Activated B cell treated with CpG ODN at 0.5 μM for 24 hours (primary cell): ENCODE results near the gene MPV17L2. TPM values are rescaled to one million over a fixed set of nuclear protein-coding genes. Genes with fewer than 3 reads are reported as not detected.

Source experiments
- ATAC-seq: fragments of 200-7000 bp; cut with Tn5 transposase; one replicate; pipeline ENCODE4 v1.10.0; 2021; ENCODE audit warnings: low read depth, mild to moderate bottlenecking, moderate library complexity
- CTCF ChIA-PET: fragments of 350-600 bp; sonication (Branson Sonifier 250); formaldehyde crosslinking; loops from one replicate; lab custom pipeline; 2021; ENCODE audit warnings: antibody characterized with exemption; lab: Charles Lee
- POLR2A ChIA-PET: fragments of 350-600 bp; sonication (Branson Sonifier 250); formaldehyde crosslinking; loops from one replicate; lab custom pipeline; 2021; ENCODE audit warnings: antibody characterized with exemption; lab: Charles Lee
- DNase-seq: peaks from one replicate; pipeline ENCODE4 v3.0.0; 2022
- H3K27ac Mint-ChIP-seq: one replicate; pipeline ENCODE4 v1.8.0; 2020; ENCODE audit warnings: mixed read lengths
- H3K27me3 Mint-ChIP-seq: one replicate; pipeline ENCODE4 v1.8.0; 2021; ENCODE audit warnings: mixed read lengths
- H3K36me3 Mint-ChIP-seq: one replicate; pipeline ENCODE4 v1.8.0; 2021; ENCODE audit warnings: low read depth, mixed read lengths
- H3K4me1 Mint-ChIP-seq: one replicate; pipeline ENCODE4 v1.8.0; 2021; ENCODE audit warnings: mixed read lengths
- H3K4me3 Mint-ChIP-seq: one replicate; pipeline ENCODE4 v1.8.0; 2020; ENCODE audit warnings: mild to moderate bottlenecking, mixed read lengths
- H3K9me3 Mint-ChIP-seq: one replicate; pipeline ENCODE4 v1.8.0; 2020; ENCODE audit warnings: mixed read lengths
- intact Hi-C: fragments of 100-400 bp; cut with micrococcal nuclease; formaldehyde crosslinking; loops from one replicate; pipeline ENCODE4 v1.15.1; 2024
- total RNA-seq: library from RNA; stranded (reverse); gene quantifications from 2 replicates; pipeline ENCODE4 v1.2.3, GENCODE V29; 2022
- TF ChIP-seq, protein P1 (sequence below): fragments of 200-600 bp; IDR thresholded peaks from one replicate; pipeline ENCODE4 v1.8.0; 2022; ENCODE audit warnings: antibody characterized with exemption, mild to moderate bottlenecking

Gene MPV17L2
- total RNA-seq, 1 donor from 2014 or later: 17.9 TPM

DNA sequence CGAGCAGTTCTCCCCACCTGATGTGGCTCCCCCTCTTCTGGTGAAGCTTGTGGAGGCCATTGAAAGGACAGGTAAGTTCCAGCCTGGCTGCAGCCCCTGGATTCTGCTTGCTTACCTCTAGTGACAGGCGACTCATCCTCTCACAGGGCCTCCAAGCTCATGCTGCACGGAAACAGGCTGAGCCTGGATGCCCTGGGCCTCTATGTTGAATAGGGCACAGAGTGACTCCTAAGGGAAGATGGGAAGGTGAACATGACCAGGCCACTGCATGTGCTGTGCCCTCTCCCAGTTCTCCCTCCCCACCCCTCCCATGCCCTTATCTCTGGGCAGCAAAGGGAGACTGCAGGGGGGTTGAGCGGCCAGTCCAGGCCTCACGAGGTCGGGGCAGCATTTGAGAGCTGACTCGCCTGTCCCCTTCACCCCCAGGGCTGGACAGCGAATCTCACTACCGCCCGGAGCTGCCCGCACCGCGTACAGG lies 32.5 kb upstream of the MPV17L2 start:
- Mint-ChIP-seq H3K4me1 (peaks cover 16% of the 10 kb centered on the region), H3K36me3 (peaks cover 17% of the 10 kb centered on the region), H3K27me3 (no peaks in the 10 kb centered on the region), H3K27ac (peak overlapping the region; percentile 66), H3K4me3 (peak overlapping the region; percentile 24), H3K9me3 (no peaks in the 10 kb centered on the region)
- intact Hi-C loops: no loop called here
- TF ChIP-seq, protein P1, sequence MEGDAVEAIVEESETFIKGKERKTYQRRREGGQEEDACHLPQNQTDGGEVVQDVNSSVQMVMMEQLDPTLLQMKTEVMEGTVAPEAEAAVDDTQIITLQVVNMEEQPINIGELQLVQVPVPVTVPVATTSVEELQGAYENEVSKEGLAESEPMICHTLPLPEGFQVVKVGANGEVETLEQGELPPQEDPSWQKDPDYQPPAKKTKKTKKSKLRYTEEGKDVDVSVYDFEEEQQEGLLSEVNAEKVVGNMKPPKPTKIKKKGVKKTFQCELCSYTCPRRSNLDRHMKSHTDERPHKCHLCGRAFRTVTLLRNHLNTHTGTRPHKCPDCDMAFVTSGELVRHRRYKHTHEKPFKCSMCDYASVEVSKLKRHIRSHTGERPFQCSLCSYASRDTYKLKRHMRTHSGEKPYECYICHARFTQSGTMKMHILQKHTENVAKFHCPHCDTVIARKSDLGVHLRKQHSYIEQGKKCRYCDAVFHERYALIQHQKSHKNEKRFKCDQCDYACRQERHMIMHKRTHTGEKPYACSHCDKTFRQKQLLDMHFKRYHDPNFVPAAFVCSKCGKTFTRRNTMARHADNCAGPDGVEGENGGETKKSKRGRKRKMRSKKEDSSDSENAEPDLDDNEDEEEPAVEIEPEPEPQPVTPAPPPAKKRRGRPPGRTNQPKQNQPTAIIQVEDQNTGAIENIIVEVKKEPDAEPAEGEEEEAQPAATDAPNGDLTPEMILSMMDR: no peak
- CTCF ChIA-PET: interaction anchor here (1.2 to 2.1 kb wide), 3 partner anchors 31 to 92 kb away, joined by 3 to 15 read pairs (median 5); no protein-coding TSS in a partner anchor
- POLR2A ChIA-PET: interaction anchor here (0.6 to 3.4 kb wide), 10 partner anchors 10 to 222 kb away, joined by 3 to 14 read pairs (median 6); partner anchors contain the start of gene MPV17L2
- ATAC-seq: no peak
- no peak for DNase-seq

DNA sequence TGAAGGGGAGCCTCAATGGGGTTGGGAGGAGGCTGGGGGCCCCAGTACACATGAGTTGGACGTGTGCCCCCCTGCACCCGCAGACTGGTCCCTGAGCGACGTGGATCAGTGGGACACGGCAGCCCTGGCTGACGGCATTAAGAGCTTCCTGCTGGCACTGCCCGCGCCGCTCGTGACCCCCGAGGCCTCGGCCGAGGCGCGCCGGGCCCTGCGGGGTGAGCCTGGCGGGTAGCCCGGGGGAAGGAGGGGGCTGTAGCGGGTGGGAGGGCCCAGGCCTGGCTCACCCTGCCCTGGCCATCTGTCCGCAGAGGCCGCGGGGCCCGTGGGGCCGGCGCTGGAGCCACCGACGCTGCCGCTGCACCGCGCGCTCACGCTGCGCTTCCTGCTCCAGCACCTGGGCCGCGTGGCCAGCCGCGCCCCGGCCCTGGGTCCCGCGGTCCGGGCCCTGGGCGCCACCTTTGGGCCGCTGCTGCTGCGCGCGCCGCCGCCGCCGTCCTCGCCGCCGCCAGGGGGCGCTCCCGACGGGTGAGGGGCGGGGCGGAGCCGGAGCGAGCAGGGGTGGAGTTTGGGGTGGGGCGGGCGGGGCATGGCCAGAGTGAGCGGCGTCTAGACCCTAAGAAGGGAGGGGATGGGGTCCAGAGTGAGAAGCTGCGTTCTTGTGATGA lies 31.9 kb upstream of the MPV17L2 start:
- intact Hi-C loops: loop anchor here (1.0 kb wide), 3 partner anchors 8 to 90 kb away; no protein-coding TSS in a partner anchor
- Mint-ChIP-seq H3K4me1 (peaks cover 16% of the 10 kb centered on the region), H3K27me3 (no peaks in the 10 kb centered on the region), H3K9me3 (no peaks in the 10 kb centered on the region), H3K27ac (peak overlapping the region; percentile 18), H3K4me3 (peak overlapping the region; percentile 24), H3K36me3 (peaks cover 22% of the 10 kb centered on the region)
- POLR2A ChIA-PET: interaction anchor here (0.5 to 3.4 kb wide), 13 partner anchors 10 to 302 kb away, joined by 3 to 14 read pairs (median 5); partner anchors contain the start of gene MPV17L2
- TF ChIP-seq, protein P1: no peak
- ATAC-seq (peak; percentile 97), DNase-seq (peak; percentile 90)
- CTCF ChIA-PET: interaction anchor here (0.7 to 2.1 kb wide), 5 partner anchors 10 to 91 kb away, joined by 3 to 15 read pairs (median 3); no protein-coding TSS in a partner anchor

DNA sequence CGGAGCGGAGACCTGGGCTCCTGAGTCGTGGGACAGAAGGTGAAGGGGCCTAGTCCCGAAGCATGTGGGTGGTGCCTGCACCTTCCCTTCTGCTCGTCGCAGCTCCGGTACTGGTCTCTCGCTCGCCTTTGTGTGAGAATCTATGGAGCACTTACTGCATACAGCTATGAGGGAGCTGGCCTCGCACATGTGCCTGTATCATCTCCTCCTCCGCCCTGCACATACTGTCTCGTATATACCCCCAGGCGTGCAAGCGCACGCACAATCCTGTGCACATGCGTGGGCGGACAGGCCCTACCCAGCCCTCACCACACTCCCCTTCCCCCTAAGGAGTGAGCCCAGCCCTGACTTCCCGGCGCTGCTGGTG lies 31.4 kb upstream of the MPV17L2 start:
- intact Hi-C loops: loop anchor here (1.0 kb wide), 3 partner anchors 8 to 90 kb away; no protein-coding TSS in a partner anchor

DNA sequence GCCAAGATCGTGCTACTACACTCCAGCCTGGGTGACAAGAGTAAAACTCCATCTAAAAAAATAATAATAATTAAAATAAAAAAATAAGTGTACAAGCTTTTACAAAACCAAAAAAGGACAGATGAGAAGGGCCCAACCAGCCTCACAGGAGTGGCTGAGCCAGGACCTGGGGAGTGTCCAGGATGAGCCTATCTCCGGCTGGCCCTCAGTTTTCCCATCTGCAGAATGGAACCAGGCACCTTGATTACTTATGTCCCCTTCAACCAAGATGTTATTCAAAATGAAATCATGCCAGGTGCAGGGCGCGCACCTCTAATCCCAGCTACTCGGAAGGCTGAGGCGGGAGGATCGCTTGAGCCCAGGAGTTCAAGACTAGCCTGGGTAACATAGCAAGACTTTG lies 28.9 kb upstream of the MPV17L2 start:
- intact Hi-C loops: no loop called here
- no peak overlapping the region for H3K27ac Mint-ChIP-seq
- TF ChIP-seq, protein P1: no peak
- no peak overlapping the region for H3K4me3 Mint-ChIP-seq
- DNase-seq (no peak), ATAC-seq (no peak)
- no peaks in the 10 kb centered on the region for H3K27me3 Mint-ChIP-seq
- ChIA-PET POLR2A (interaction anchor here (0.6 to 1.9 kb wide), 4 partner anchors 12 to 140 kb away, joined by 3 to 6 read pairs (median 5); partner anchors contain the start of genes MPV17L2 and PIK3R2), CTCF (interaction anchor here (1.0 to 1.3 kb wide), 2 partner anchors 9 to 87 kb away, joined by 3 read pairs; no protein-coding TSS in a partner anchor)
- H3K4me1 Mint-ChIP-seq: peaks cover 26% of the 10 kb centered on the region
- H3K9me3 Mint-ChIP-seq: no peaks in the 10 kb centered on the region
- peaks cover 35% of the 10 kb centered on the region for H3K36me3 Mint-ChIP-seq

More for the DNA sequence above, 31.4 kb upstream of the MPV17L2 start:
- ChIA-PET CTCF (interaction anchor here (0.7 to 2.1 kb wide), 5 partner anchors 9 to 91 kb away, joined by 3 to 15 read pairs (median 3); no protein-coding TSS in a partner anchor), POLR2A (interaction anchor here (0.5 to 3.4 kb wide), 7 partner anchors 9 to 118 kb away, joined by 3 to 14 read pairs (median 7); partner anchors contain the start of gene MPV17L2)
- Mint-ChIP-seq H3K4me3 (no peak overlapping the region), H3K9me3 (no peaks in the 10 kb centered on the region), H3K36me3 (peaks cover 21% of the 10 kb centered on the region), H3K27me3 (no peaks in the 10 kb centered on the region), H3K27ac (no peak overlapping the region), H3K4me1 (peaks cover 13% of the 10 kb centered on the region)
- TF ChIP-seq, protein P1: no peak
- ATAC-seq (no peak), DNase-seq (no peak)
